Brain microvascular endothelial cell (primary cell): Measurements from ENCODE around the gene EPHA10.
"Not testable (repeated sequence)": the region's sequence is repeated elsewhere in the genome, so short reads cannot be mapped to it uniquely, and the experiment has no call there.

ENCODE experiments used
- DNase-seq: peaks from one replicate; pipeline ENCODE4 v3.0.0-alpha.2; 2020
- H3K27ac ChIP-seq: fragments of 250-450 bp; sonication (Bioruptor Pico); 2 replicates; pipeline ENCODE4 v1.5.1; 2020; ENCODE audit warnings: mild to moderate bottlenecking, moderate library complexity
- H3K27me3 ChIP-seq: fragments of 250-450 bp; sonication (Bioruptor Pico); replicated peaks from 2 replicates; pipeline ENCODE4 v1.5.1; 2020; ENCODE audit warnings: mild to moderate bottlenecking
- H3K36me3 ChIP-seq: fragments of 250-450 bp; sonication (Bioruptor Pico); replicated peaks from 2 replicates; pipeline ENCODE4 v1.5.1; 2020; ENCODE audit warnings: mild to moderate bottlenecking
- H3K4me3 ChIP-seq: 2 replicates; pipeline ENCODE4 v1.5.1; 2011; ENCODE audit warnings: low read depth, mild to moderate bottlenecking, control low read depth, low read length, moderate library complexity
- in situ Hi-C: cut with HindIII; loops from 2 replicates; pipeline ENCODE4 v1.10.0; 2017; ENCODE audit warnings: low sequenced_read_pairs, low pct_ligation_motif_present
- TF ChIP-seq, protein P1 (sequence below): IDR thresholded peaks from 2 replicates; pipeline ENCODE4 v1.5.1; 2011; ENCODE audit warnings: low read depth, mild to moderate bottlenecking, moderate library complexity, low read length, control low read depth, inconsistent platforms; ENCODE audit errors: missing control alignments

The EPHA10 gene

DNA sequence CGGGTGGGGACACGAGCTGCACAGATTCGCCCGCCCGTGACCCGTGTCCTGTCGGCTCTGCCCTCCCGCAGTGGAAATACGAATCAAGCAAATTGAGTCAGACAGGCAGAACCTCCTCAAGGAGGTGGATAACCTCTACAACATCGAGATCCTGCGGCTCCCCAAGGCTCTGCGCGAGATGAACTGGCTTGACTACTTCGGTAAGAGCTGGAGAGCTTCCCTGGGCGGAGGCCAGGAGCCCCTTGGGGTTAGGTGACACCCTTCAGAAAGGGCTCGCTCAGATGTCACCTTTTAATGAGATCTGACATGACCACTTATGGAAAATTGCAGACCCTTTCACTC lies 72.1 kb downstream of the EPHA10 start:
- Histone ChIP-seq H3K4me3 (peak overlapping the region; percentile 99), H3K27me3 (no peaks in the 10 kb centered on the region), H3K36me3 (no peaks in the 10 kb centered on the region), H3K27ac (peak overlapping the region; percentile 24)
- TF ChIP-seq, protein P1, sequence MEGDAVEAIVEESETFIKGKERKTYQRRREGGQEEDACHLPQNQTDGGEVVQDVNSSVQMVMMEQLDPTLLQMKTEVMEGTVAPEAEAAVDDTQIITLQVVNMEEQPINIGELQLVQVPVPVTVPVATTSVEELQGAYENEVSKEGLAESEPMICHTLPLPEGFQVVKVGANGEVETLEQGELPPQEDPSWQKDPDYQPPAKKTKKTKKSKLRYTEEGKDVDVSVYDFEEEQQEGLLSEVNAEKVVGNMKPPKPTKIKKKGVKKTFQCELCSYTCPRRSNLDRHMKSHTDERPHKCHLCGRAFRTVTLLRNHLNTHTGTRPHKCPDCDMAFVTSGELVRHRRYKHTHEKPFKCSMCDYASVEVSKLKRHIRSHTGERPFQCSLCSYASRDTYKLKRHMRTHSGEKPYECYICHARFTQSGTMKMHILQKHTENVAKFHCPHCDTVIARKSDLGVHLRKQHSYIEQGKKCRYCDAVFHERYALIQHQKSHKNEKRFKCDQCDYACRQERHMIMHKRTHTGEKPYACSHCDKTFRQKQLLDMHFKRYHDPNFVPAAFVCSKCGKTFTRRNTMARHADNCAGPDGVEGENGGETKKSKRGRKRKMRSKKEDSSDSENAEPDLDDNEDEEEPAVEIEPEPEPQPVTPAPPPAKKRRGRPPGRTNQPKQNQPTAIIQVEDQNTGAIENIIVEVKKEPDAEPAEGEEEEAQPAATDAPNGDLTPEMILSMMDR, result no peak
- DNase-seq, result no peak
- in situ Hi-C loops, result no loop called here

DNA sequence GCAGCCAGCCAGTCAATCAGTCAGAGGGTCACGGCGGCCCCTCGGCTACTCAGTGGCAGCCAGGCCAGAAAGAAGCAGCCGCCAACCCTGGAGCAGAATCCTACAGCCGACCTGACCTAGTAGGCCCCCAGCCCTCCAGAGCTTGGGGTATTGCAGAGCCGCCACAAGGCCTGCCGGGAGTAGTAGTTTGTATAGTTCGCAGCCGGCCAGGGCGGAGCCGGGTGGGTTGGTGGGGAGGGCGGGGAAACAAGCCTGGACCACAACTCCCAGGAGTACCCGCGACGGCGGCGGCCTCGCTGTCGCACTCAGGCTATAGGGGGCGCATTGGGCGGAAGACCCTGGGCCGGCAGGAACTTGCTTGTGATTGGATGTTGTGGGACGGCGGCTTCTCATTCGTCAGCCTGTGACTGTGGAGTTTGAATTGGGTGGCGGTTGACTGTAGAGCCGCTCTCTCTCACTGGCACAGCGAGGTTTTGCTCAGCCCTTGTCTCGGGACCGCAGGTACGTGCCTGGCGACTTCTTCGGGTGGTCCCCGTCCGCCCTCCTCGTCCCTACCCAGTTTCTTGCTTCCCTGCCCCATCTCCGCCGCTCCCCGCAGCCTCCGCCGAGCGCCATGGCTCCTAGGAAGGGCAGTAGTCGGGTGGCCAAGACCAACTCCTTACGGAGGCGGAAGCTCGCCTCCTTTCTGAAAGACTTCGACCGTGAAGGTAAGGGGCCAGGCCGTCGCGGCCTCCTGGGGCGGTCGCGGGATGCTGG lies 72.7 kb downstream of the EPHA10 start, which contains the start of gene CDCA8:
TSS of gene CDCA8 (plus strand) at position 439 of the 756 bp plus-strand sequence. CDS start at position 614, 175 bp downstream.
- peak within 1 kb of the TSS; percentile 24 for H3K27ac ChIP-seq
- peak within 1 kb of the TSS; percentile 99 for H3K4me3 ChIP-seq
- TF ChIP-seq, protein P1, result peak; percentile 81
- no peaks in the 10 kb centered on the region for H3K36me3 ChIP-seq
- peak; percentile 98 for DNase-seq
- H3K27me3 ChIP-seq, result no peaks in the 10 kb centered on the region
- in situ Hi-C loops, result no loop called here

DNA sequence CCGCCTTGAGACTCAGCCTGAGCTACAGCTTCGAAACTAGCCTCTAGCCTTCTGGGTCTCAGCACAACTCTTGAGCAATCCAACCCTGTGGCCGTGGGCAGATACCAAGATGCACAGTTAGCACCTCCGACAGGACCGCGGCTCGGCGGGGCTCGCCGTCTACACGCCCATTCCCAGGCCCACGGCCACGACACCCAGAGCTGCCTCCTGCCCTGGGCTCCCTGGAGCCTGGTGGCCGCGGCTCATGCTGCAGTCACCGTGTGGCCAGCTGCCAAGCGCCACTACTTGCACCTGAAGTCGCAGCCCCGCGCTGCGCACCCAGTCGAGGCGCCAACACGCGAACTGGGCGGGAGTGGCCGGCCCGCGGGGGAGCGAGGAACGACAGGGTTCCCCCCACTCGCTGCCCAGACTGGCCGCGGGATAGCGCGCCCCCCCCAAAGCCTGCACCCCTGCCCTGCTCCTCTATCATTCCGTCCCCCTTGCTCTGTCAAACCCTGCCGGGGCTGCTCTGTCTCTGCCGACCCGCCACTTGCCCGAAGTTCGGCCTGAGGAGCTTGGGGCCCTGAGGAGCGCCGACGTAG lies 73.3 kb downstream of the EPHA10 start:
- TF ChIP-seq, protein P1, result no peak
- no peaks in the 10 kb centered on the region for H3K27me3 ChIP-seq
- H3K27ac ChIP-seq, result peak overlapping the region; percentile 21
- H3K36me3 ChIP-seq, result peaks cover 2% of the 10 kb centered on the region
- DNase-seq, result peak; percentile 31
- in situ Hi-C loops, result no loop called here
- H3K4me3 ChIP-seq, result peak overlapping the region; percentile 99

DNA sequence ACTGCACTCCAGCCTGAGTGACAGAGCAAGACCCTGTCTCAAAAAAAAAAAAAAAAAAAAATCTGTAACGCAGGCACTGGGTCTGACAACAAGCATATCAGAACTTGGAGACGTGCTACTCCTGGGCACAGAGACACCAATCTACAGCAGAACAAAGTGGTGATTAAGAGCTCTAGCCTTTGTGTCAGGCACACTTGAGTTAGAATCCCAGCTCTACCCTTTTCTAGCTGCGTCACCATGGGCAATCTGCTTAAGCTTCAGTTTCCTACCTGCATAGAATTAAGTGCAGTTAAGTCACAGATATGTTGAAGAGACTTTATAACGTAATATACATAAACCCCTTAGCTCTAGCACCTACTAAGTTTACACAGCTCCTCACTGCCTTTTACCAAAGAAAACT lies 76.0 kb downstream of the EPHA10 start:
- H3K4me3 ChIP-seq, result no peak overlapping the region
- H3K27ac ChIP-seq, result no peak overlapping the region
- no peaks in the 10 kb centered on the region for H3K27me3 ChIP-seq
- DNase-seq, result no peak
- TF ChIP-seq, protein P1, result no peak
- peaks cover 21% of the 10 kb centered on the region for H3K36me3 ChIP-seq
- in situ Hi-C loops, result no loop called here

DNA sequence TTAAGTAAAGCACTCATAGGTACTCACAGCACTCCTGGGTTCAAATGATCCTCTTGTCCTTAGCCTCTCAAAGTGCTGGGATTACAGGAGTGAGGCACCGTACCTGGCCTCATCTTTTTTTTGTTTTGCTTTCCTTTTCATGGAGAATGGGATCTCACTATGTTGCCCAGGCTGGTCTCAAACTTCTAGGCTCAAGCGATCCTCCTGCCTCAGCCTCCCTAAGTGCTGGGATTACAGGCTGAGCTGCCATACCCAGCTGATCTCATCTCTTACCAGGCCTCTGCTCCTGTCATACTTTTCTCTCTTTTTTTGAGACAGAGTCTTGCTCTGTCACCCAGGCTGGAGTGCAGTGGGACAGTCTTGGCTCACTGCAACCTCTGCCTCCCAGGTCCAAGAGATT lies 77.2 kb downstream of the EPHA10 start:
- H3K27me3 ChIP-seq, H3K4me3 ChIP-seq, DNase-seq, H3K27ac ChIP-seq, in situ Hi-C loops: not testable (repeated sequence)
- H3K36me3 ChIP-seq, result peaks cover 33% of the 10 kb centered on the region

DNA sequence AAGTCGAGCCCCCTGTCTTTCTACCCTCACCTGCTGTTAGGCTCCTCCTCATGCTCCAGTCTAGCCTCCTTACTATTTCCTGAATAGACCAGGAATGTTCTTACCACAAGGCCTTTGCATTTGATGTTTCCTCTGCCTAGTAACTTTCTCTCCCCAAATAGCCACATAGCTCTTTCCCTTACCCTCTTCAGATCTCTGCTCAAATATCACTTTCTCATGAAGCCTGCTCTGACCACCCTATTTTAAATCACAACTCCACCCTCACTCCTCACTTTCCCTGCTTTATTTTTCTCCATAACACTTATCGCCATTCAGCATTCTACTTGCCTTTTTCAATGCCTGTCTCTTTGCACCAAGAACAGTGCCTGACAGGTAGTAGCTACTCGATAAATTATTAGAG lies 79.2 kb downstream of the EPHA10 start:
- H3K36me3 ChIP-seq, result peaks cover 39% of the 10 kb centered on the region
- in situ Hi-C loops, result no loop called here
- H3K4me3 ChIP-seq, result no peak overlapping the region
- TF ChIP-seq, protein P1, result no peak
- H3K27ac ChIP-seq, result no peak overlapping the region
- no peak for DNase-seq
- no peaks in the 10 kb centered on the region for H3K27me3 ChIP-seq

DNA sequence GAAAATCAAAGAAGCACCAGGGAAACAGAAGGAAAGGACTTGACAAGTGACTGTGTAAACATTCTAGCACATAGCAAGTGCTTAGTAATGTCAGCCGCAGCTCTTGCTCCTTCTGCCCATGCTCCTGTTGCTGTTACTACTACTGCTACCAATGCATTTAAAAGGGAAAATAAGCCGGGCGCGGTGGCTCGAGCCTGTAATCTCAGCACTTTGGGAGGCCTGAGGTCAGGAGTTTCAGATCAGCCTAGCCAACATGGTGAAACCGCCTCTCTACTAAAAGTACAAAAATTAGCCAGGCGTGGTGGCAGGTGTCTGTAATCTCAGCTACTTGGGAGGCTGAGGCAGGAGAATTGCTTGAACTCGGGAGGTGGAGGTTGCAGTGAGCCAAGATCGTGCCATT lies 80.7 kb downstream of the EPHA10 start:
- H3K4me3 ChIP-seq, H3K27ac ChIP-seq, in situ Hi-C loops, H3K27me3 ChIP-seq, DNase-seq: not testable (repeated sequence)
- peaks cover 39% of the 10 kb centered on the region for H3K36me3 ChIP-seq
